ENCODE results near the gene NCKAP5.

NCKAP5 gene

DNA sequence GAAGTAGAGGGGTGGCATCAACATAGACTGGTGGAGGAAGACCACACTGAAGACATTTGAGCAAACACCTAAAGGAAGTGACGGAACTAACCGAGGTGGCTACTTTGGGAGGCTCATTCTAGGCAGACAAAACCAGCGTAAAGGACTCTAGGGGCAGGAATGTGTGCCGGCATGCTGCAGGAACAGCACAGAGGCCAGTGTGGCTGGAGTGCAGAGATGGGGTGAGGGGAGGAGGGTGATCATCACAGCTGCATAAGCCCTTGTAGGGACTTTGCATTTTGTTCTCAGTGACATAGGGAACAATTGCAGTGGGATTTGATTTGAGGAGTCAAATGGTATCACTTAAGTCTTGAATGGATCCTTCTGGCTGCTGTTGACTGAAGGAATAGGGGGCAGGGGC is 253.5 kb downstream of the NCKAP5 start:
- Mint-ChIP-seq H3K27ac (no peak overlapping the region), H3K27me3 (no peaks in the 10 kb centered on the region), H3K4me3 (no peak overlapping the region), H3K9me3 (peaks cover 7 to 10% of the 10 kb centered on the region in 2 donors), H3K36me3 (ENCODE audit: insufficient read depth) (no peaks in the 10 kb centered on the region), H3K4me1 (ENCODE audit: low read depth in 2 of 2) (peaks cover 0 to 2% of the 10 kb centered on the region in 2 donors)
- no peak for DNase-seq
- no peak for ATAC-seq (replicated peaks)

DNA sequence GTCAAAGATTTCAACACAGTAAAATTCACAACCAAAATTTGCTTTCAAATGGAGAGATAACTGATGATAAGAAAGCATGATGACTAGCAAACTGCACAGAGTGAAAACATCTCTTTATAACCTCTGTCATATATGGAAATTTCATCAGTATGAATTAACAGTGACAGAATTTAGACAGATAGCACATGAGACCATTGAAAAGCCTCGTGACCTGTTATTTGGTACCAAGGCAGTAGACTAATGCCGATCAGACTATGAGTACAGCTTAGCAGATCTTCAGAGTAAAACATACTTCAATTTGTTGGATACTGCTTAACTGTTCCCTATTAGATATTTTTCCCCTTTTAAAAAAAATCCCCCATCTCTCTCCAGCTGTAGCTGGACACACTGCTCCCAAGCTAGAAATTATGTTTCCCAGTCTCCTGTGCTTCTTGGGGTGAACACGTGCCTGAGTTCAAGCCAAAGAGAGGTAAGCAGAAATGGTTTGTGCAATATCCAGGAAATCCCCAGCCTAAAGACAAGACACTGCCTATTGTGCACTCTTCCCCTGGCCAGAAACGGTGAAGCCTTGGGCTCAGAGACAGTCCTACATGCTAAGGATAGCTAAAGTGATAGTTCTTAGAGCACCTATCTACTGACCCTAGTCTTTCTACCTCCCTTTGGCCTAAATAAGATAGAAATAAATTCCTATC is 256.1 kb downstream of the NCKAP5 start:
- ATAC-seq (replicated peaks) (no peak), DNase-seq (no peak)
- Mint-ChIP-seq H3K4me3 (no peak overlapping the region), H3K9me3 (peaks cover 12 to 14% of the 10 kb centered on the region in 2 donors), H3K36me3 (ENCODE audit: insufficient read depth) (no peaks in the 10 kb centered on the region), H3K27ac (no peak overlapping the region), H3K27me3 (no peaks in the 10 kb centered on the region), H3K4me1 (ENCODE audit: low read depth in 2 of 2) (peaks cover 0 to 2% of the 10 kb centered on the region in 2 donors)

DNA sequence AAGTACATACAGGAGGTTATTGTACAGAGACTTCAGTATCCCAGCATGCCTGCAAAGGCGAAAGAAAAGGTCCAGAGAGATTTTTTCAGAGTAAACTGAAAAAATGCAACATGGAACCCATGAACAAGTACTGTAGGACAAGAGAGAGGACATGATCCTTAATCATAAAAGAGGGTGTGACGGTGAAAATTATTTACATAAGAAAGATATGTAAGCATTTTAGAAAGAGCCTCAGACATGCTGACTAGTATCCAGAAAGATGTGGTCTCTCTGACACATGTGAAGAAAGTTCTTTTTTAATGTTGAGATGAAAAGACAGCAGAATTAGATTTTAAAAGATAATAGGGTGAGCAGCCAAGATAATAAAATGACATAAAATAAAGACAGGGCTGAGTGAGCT is 262.0 kb downstream of the NCKAP5 start:
- H3K27ac Mint-ChIP-seq, result no peak overlapping the region
- H3K4me1 Mint-ChIP-seq (ENCODE audit: low read depth in 2 of 2), result peaks cover 0 to 2% of the 10 kb centered on the region in 2 donors
- H3K27me3 Mint-ChIP-seq, result no peaks in the 10 kb centered on the region

DNA sequence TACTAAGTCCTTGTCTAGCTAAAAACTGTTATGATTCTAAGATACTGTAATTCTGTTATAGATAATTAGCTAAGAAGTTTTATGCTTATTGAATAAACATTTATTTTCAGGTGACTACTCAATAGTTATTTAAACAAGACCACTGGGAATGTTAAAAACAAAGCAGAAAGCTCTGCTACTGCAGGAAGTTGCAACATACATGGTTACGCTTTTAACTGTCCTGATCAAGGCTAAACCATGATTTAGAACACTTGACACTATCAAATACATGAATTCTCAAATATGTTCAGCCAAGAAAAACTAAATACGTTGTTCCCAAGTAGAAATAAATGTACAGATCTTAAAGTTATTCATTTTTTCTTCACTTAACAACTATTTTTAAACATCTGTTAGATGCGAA is 263.9 kb downstream of the NCKAP5 start:
- Mint-ChIP-seq H3K9me3 (peaks cover 6 to 14% of the 10 kb centered on the region in 2 donors), H3K27ac (no peak overlapping the region), H3K27me3 (no peaks in the 10 kb centered on the region), H3K36me3 (ENCODE audit: insufficient read depth) (no peaks in the 10 kb centered on the region), H3K4me3 (no peak overlapping the region), H3K4me1 (ENCODE audit: low read depth in 2 of 2) (no peaks in the 10 kb centered on the region)
- DNase-seq (no peak), ATAC-seq (replicated peaks) (no peak)

More for the DNA sequence above, 262.0 kb downstream of the NCKAP5 start:
- Mint-ChIP-seq H3K9me3 (peaks cover 7 to 21% of the 10 kb centered on the region in 2 donors), H3K36me3 (ENCODE audit: insufficient read depth) (no peaks in the 10 kb centered on the region), H3K4me3 (no peak overlapping the region)
- ATAC-seq (replicated peaks), result no peak
- DNase-seq, result no peak

DNA sequence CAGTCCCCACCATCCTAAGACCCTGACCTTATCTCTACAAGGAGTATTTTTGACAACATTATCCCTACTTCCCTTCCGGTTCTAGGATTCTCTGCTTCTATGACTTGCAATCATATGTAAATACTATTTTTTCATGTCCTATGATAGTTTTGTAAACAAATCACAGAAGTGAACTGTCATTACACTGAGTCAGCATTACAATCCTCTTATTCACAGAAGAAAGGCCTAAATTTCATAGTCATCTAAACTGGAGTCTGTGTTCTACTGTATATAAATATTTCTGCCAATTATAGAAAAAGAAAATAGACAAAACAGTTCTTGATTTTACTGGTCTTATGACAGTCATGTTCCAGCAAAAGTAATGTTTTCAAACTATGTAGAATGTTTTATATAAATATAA is 265.1 kb downstream of the NCKAP5 start:
- Mint-ChIP-seq H3K4me3 (no peak overlapping the region), H3K36me3 (ENCODE audit: insufficient read depth) (no peaks in the 10 kb centered on the region), H3K9me3 (peaks cover 6 to 14% of the 10 kb centered on the region in 2 donors), H3K27me3 (no peaks in the 10 kb centered on the region), H3K4me1 (ENCODE audit: low read depth in 2 of 2) (no peaks in the 10 kb centered on the region), H3K27ac (no peak overlapping the region)
- DNase-seq, result no peak
- ATAC-seq (replicated peaks), result no peak

DNA sequence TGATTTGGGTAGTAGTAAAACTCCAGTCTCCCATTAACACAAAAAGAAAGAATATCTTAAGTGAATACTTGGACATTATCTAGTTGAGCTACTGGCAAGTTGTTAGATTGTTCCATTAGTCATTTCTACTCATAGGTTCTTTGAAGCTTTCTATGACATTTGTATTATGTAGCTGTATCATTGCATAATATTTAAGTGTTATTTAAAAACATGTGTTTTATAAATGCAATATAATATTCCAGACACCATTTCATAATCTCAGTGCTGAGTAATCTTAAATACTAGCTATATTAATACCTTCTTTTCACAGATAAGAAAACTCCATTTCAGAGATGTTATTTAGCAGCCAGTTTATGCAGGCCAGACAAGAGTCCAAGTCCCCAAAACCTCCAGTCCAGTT is 271.9 kb downstream of the NCKAP5 start:
- no peak overlapping the region for H3K4me3 Mint-ChIP-seq
- H3K27ac Mint-ChIP-seq, result no peak overlapping the region
- no peaks in the 10 kb centered on the region for H3K36me3 Mint-ChIP-seq (ENCODE audit: insufficient read depth)
- H3K9me3 Mint-ChIP-seq, result peaks cover 0 to 2% of the 10 kb centered on the region in 2 donors
- H3K4me1 Mint-ChIP-seq (ENCODE audit: low read depth in 2 of 2), result no peaks in the 10 kb centered on the region
- H3K27me3 Mint-ChIP-seq, result no peaks in the 10 kb centered on the region
- ATAC-seq (replicated peaks), result no peak
- DNase-seq, result no peak

DNA sequence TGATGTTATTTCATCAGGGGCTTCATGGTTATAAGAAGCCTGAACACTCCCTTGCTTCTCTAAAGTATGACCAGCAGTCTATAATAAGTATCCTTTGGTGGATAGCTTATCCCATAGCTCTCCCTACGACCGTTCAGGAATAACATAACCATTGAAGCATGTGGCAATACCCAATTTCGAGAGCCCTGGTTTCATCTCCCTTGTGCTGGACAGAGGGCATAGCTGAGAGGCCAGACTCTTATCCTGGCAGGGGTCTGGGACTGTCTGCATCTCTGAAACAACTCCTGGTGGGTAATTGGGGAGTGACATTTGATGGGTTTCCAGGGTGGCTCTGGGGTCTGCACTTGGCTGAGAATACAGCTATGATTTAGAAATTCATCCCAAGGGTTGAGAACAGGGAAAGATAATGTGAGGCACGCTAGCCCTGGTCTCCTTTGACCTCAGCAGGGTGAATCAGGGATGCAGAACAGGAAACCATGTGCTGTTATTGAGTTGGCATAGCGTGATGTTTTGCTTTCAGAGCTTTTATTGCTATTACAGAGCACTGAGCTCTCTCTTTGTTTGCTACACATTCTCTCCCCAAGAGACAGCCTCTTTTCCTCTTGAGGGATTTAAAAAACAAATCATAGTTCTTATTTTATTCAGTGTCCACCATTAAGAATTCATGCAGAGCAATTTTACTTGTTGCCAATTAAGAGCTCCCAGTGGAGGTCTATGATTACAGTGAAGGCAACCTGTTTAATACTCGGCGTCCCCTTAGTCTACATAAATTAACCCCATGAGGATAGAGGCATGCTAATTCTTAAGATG is 274.5 kb downstream of the NCKAP5 start:
- Mint-ChIP-seq H3K27me3 (no peaks in the 10 kb centered on the region), H3K27ac (no peak overlapping the region), H3K36me3 (ENCODE audit: insufficient read depth) (no peaks in the 10 kb centered on the region), H3K4me1 (ENCODE audit: low read depth in 2 of 2) (no peaks in the 10 kb centered on the region), H3K9me3 (peaks cover 4 to 6% of the 10 kb centered on the region in 2 donors), H3K4me3 (no peak overlapping the region)
- DNase-seq, result no peak
- ATAC-seq (replicated peaks), result no peak

DNA sequence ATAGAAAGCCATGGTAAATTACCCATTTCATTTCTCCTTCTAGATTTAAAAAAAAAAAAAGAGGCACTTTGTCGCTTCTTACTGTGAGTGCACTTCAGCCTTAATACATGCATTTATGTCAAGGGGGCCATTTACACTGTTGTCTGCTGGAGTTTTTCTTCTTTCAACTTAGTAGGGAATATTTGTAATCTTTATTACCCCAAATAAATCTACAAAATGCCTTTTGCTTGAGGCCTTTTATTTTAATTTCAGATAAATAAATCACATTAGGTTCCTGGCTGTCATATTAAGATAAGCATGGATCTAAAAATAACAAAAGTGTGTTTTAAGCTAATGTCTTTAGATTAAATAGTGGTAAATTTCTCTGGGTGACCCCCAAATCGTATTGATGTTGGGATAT is 276.0 kb downstream of the NCKAP5 start:
- no peak overlapping the region for H3K27ac Mint-ChIP-seq
- H3K4me3 Mint-ChIP-seq, result no peak overlapping the region
- H3K27me3 Mint-ChIP-seq, result no peaks in the 10 kb centered on the region
- ATAC-seq (replicated peaks), result no peak
- peaks cover 4 to 13% of the 10 kb centered on the region in 2 donors for H3K9me3 Mint-ChIP-seq
- DNase-seq, result no peak
- H3K36me3 Mint-ChIP-seq (ENCODE audit: insufficient read depth), result no peaks in the 10 kb centered on the region
- no peaks in the 10 kb centered on the region for H3K4me1 Mint-ChIP-seq (ENCODE audit: low read depth in 2 of 2)

DNA sequence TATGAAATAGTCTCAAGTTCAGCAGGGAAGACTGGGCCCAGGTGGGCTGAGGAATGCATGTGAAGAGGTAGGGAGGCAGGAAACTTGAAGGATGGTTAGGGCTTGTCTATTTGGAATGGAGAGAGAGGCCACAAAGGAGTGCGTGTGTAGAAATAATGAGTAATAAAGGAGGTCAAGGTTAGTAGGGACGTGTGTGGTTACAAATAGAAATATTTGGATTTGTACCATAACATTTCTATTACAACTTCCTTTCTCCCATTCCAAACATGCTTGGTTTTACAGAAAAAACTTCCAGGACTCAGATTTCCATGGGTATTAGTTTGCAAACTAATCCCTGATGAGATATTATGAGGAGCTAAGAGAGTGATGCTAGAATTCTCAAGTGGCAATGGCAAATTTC is 280.6 kb downstream of the NCKAP5 start:
- no peaks in the 10 kb centered on the region for H3K4me1 Mint-ChIP-seq (ENCODE audit: low read depth in 2 of 2)
- H3K27me3 Mint-ChIP-seq, result no peaks in the 10 kb centered on the region
- H3K4me3 Mint-ChIP-seq, result no peak overlapping the region
- no peaks in the 10 kb centered on the region for H3K36me3 Mint-ChIP-seq (ENCODE audit: insufficient read depth)
- ATAC-seq (replicated peaks) (no peak), DNase-seq (no peak)
- peaks cover 10 to 21% of the 10 kb centered on the region in 2 donors for H3K9me3 Mint-ChIP-seq
- no peak overlapping the region for H3K27ac Mint-ChIP-seq

DNA sequence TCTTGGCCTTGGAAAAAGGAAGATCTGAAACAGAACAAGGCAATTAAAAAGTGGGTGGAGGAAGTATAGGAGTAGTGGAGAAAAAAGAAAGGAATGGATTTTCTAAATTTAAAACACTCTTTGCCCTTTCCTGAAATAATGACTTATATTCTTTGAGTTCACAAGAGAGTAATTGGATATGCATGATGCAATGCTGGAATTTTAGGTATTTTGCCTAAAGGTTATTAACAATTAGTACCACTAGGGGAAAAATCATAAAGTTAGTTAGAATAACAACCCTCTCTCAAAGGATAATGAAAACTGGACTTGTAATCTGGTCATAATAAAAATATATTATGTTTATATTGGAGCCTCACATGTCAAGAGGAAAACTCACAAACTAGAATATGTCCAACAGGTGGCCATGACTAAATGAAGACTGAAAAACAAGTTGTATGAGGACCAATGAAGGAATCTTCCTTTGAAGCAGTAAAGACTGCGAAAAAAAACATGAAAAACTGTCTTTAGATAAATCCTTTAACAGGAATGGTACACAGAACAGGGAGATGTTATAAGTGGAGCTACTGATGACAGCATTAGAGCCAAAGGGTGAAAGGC is 281.8 kb downstream of the NCKAP5 start:
- H3K4me3 Mint-ChIP-seq, result no peak overlapping the region
- DNase-seq, result no peak
- ATAC-seq (replicated peaks), result no peak

DNA sequence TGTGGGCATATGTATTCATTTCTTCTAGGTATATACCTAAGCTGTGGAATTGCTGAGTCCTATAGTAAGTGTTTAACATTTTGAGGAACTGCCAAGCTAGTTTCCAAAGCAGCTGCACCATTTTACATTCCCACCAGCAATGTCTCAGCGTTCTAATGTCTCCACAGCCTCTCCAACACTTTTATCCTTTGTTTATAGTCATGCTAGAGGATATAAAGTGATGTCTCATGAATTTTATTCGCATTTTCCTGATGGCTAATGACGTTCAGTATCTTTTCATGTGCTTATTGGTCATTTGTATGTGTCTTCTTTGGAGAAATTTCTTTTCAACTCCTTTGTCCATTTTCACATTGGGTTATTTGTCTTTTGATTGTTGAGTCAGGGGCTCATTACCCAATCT is 295.2 kb downstream of the NCKAP5 start:
- no peak for ATAC-seq (replicated peaks)
- Mint-ChIP-seq H3K36me3 (ENCODE audit: insufficient read depth) (no peaks in the 10 kb centered on the region), H3K27me3 (no peaks in the 10 kb centered on the region), H3K9me3 (peaks cover 8 to 10% of the 10 kb centered on the region in 2 donors), H3K4me1 (ENCODE audit: low read depth in 2 of 2) (no peaks in the 10 kb centered on the region), H3K27ac (no peak overlapping the region), H3K4me3 (no peak overlapping the region)
- no peak for DNase-seq

More for the DNA sequence above, 281.8 kb downstream of the NCKAP5 start:
- Mint-ChIP-seq H3K27me3 (no peaks in the 10 kb centered on the region), H3K4me1 (ENCODE audit: low read depth in 2 of 2) (no peaks in the 10 kb centered on the region), H3K27ac (no peak overlapping the region), H3K9me3 (peaks cover 10 to 23% of the 10 kb centered on the region in 2 donors), H3K36me3 (ENCODE audit: insufficient read depth) (no peaks in the 10 kb centered on the region)

DNA sequence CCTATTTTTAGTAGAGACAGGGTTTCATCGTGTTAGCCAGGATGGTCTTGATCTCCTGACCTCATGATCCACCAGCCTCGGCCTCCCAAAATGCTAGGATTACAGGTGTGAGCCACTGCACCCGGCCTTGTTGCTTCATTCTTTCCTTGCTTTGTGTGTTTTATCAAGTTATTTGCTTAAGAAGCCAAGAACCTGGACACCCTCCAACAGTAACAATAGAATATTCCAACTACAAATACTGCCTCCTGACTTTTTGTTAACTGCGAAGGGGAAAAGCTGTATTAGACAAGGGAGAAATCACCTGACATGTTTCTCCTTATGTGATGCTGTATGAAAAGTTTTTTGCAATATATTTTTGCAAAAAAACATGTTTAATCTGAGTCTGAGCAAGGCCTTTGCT is 297.2 kb downstream of the NCKAP5 start:
- H3K4me1 Mint-ChIP-seq (ENCODE audit: low read depth in 2 of 2), result no peaks in the 10 kb centered on the region
- no peak for ATAC-seq (replicated peaks)

DNA sequence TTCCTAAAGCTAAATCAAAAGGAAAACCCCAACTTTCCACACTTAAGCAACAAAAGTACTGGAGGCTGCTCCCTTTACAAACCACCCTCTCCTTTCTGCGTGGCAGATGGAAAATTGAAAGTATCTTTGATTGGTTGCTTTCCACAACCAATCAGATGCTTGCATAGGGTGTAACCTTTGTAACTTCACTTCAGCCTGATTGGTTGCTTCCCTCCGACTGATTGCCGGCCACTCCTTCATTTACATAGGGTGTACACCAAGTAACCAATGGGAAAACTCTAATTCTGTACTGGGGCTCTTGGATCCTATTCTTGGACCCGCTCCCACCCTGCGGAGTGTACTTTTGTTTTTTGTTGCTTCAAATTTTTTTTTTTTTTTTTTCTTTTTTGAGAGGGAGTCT is 297.7 kb downstream of the NCKAP5 start:
- Mint-ChIP-seq H3K4me3 (no peak overlapping the region), H3K27ac (no peak overlapping the region), H3K27me3 (peaks cover 0 to 8% of the 10 kb centered on the region in 2 donors), H3K4me1 (ENCODE audit: low read depth in 2 of 2) (no peaks in the 10 kb centered on the region), H3K9me3 (peaks cover 8 to 12% of the 10 kb centered on the region in 2 donors), H3K36me3 (ENCODE audit: insufficient read depth) (no peaks in the 10 kb centered on the region)
- no peak for DNase-seq
- ATAC-seq (replicated peaks), result no peak

More for the DNA sequence above, 297.2 kb downstream of the NCKAP5 start:
- H3K36me3 Mint-ChIP-seq (ENCODE audit: insufficient read depth), result no peaks in the 10 kb centered on the region
- no peak overlapping the region for H3K27ac Mint-ChIP-seq
- H3K27me3 Mint-ChIP-seq, result peaks cover 0 to 2% of the 10 kb centered on the region in 2 donors
- H3K4me3 Mint-ChIP-seq, result no peak overlapping the region
- DNase-seq, result no peak
- peaks cover 8 to 12% of the 10 kb centered on the region in 2 donors for H3K9me3 Mint-ChIP-seq
